ENCODE results near the gene RIPK1.

The RIPK1 gene

GRCh38 chr6:3108746-3109414, 40.6 kb downstream of the RIPK1 start:
- no peaks in the 10 kb centered on the region for H3K79me2 ChIP-seq (ENCODE audit: insufficient read depth, low read length)
- H3K27me3 ChIP-seq (ENCODE audit: insufficient read depth, low read length, poor library complexity, severe bottlenecking), result no peaks in the 10 kb centered on the region
- peaks cover 83% of the 10 kb centered on the region for H3K36me3 ChIP-seq (ENCODE audit: insufficient read depth, low read length)
- no peaks in the 10 kb centered on the region for H3K9me3 ChIP-seq (ENCODE audit: insufficient read depth, low read depth, low read length)
- no peaks in the 10 kb centered on the region for H3F3A ChIP-seq (ENCODE audit: low read depth)
- H3K9me2 ChIP-seq (replicated peaks; ENCODE audit: low read depth, low read length), result no peaks in the 10 kb centered on the region
- no peaks in the 10 kb centered on the region for H4K20me1 ChIP-seq (ENCODE audit: insufficient read depth, low read length, poor library complexity, severe bottlenecking)
- H3K4me3 ChIP-seq (ENCODE audit: low read length, poor library complexity, severe bottlenecking), result no peak overlapping the region
- no peak overlapping the region for H3K9ac ChIP-seq (ENCODE audit: low read depth, low read length, poor library complexity, severe bottlenecking)
- no peak overlapping the region for H2AFZ ChIP-seq (ENCODE audit: low read length)
- H3K4me1 ChIP-seq (ENCODE audit: insufficient read depth, low read length, poor library complexity, severe bottlenecking), result no peaks in the 10 kb centered on the region
- TF ChIP-seq, protein P1, sequence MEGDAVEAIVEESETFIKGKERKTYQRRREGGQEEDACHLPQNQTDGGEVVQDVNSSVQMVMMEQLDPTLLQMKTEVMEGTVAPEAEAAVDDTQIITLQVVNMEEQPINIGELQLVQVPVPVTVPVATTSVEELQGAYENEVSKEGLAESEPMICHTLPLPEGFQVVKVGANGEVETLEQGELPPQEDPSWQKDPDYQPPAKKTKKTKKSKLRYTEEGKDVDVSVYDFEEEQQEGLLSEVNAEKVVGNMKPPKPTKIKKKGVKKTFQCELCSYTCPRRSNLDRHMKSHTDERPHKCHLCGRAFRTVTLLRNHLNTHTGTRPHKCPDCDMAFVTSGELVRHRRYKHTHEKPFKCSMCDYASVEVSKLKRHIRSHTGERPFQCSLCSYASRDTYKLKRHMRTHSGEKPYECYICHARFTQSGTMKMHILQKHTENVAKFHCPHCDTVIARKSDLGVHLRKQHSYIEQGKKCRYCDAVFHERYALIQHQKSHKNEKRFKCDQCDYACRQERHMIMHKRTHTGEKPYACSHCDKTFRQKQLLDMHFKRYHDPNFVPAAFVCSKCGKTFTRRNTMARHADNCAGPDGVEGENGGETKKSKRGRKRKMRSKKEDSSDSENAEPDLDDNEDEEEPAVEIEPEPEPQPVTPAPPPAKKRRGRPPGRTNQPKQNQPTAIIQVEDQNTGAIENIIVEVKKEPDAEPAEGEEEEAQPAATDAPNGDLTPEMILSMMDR (conservative IDR thresholded peaks at IDR 0.05; ENCODE audit: low read length), result no peak
- no peak overlapping the region for H3K4me2 ChIP-seq (ENCODE audit: low read depth, low read length, poor library complexity, severe bottlenecking)

- H3K4me1 ChIP-seq (ENCODE audit: insufficient read depth, low read length, poor library complexity, severe bottlenecking), result no peaks in the 10 kb centered on the region
- no peaks in the 10 kb centered on the region for H3K9me2 ChIP-seq (replicated peaks; ENCODE audit: low read depth, low read length)
- no peak overlapping the region for H2AFZ ChIP-seq (ENCODE audit: low read length)
- H3K9ac ChIP-seq (ENCODE audit: low read depth, low read length, poor library complexity, severe bottlenecking), result no peak overlapping the region
- no peaks in the 10 kb centered on the region for H3K27me3 ChIP-seq (ENCODE audit: insufficient read depth, low read length, poor library complexity, severe bottlenecking)
- peaks cover 81% of the 10 kb centered on the region; the same call in 1 of the 2 replicates for H3K36me3 ChIP-seq (ENCODE audit: insufficient read depth, low read length)
- H3K4me2 ChIP-seq (ENCODE audit: low read depth, low read length, poor library complexity, severe bottlenecking), result no peak overlapping the region
- no peak overlapping the region for H3K4me3 ChIP-seq (ENCODE audit: low read length, poor library complexity, severe bottlenecking)
- no peaks in the 10 kb centered on the region for H3K79me2 ChIP-seq (ENCODE audit: insufficient read depth, low read length)
- no peaks in the 10 kb centered on the region for H3F3A ChIP-seq (ENCODE audit: low read depth)
- no peaks in the 10 kb centered on the region for H4K20me1 ChIP-seq (ENCODE audit: insufficient read depth, low read length, poor library complexity, severe bottlenecking)
- TF ChIP-seq, protein P1 (conservative IDR thresholded peaks at IDR 0.05; ENCODE audit: low read length), result no peak
- no peak for TF ChIP-seq EZH2phosphoT487 (IDR thresholded peaks at IDR 0.05; ENCODE audit: borderline replicate concordance)
- no peaks in the 10 kb centered on the region for H3K9me3 ChIP-seq (ENCODE audit: insufficient read depth, low read depth, low read length)
Observed at GRCh38 chr6:3109761-3110160, 41.5 kb downstream of the RIPK1 start.

DNA sequence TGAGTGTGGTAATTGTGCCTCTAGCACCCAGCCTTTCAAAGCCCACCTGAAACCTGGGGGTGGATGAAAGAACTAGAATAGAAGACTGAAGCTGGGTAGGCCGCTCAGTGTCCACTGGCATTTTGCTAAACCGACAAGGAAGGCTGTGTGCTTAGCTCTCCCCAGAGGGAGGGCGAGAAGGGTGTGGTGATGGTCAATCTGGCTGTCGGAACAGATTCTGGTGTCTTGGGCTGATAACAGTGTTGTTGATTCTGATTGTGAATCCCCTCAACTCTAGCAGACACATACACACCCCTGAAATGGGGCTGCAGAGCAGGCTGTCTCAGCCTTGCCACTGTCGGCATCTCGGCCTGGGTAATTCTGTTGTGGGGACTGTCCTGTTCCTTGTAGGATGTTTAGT, 46.1 kb downstream of the RIPK1 start:
- Histone ChIP-seq H3K9me2 (replicated peaks; ENCODE audit: low read depth, low read length) (no peaks in the 10 kb centered on the region), H3K9me3 (ENCODE audit: insufficient read depth, low read depth, low read length) (no peaks in the 10 kb centered on the region)
- TF ChIP-seq EZH2phosphoT487 (IDR thresholded peaks at IDR 0.05; ENCODE audit: borderline replicate concordance), result no peak
- TF ChIP-seq, protein P1 (conservative IDR thresholded peaks at IDR 0.05; ENCODE audit: low read length), result no peak

More for the DNA sequence above, 46.1 kb downstream of the RIPK1 start:
- H2AFZ ChIP-seq (ENCODE audit: low read length), result no peak overlapping the region
- no peaks in the 10 kb centered on the region for H4K20me1 ChIP-seq (ENCODE audit: insufficient read depth, low read length, poor library complexity, severe bottlenecking)
- H3F3A ChIP-seq (ENCODE audit: low read depth), result no peaks in the 10 kb centered on the region
- peaks cover 13% of the 10 kb centered on the region for H3K4me1 ChIP-seq (ENCODE audit: insufficient read depth, low read length, poor library complexity, severe bottlenecking)
- H3K9ac ChIP-seq (ENCODE audit: low read depth, low read length, poor library complexity, severe bottlenecking), result no peak overlapping the region
- H3K79me2 ChIP-seq (ENCODE audit: insufficient read depth, low read length), result peaks cover 7% of the 10 kb centered on the region
- H3K27me3 ChIP-seq (ENCODE audit: insufficient read depth, low read length, poor library complexity, severe bottlenecking), result no peaks in the 10 kb centered on the region
- H3K4me3 ChIP-seq (ENCODE audit: low read length, poor library complexity, severe bottlenecking), result no peak overlapping the region
- no peak overlapping the region for H3K4me2 ChIP-seq (ENCODE audit: low read depth, low read length, poor library complexity, severe bottlenecking)
- H3K36me3 ChIP-seq (ENCODE audit: insufficient read depth, low read length), result peaks cover 44% of the 10 kb centered on the region; the same call in 1 of the 2 replicates
